Astrocyte (in vitro differentiated cells and primary cell): ENCODE results near the gene RPS23. TPM values are rescaled to one million over a fixed set of nuclear protein-coding genes. Genes with fewer than 3 reads are reported as not detected.
A peak's percentile ranks its signal among the peaks of the same experiment; 100 is the strongest.

Experiments
- DNase-seq: peaks from one replicate; pipeline ENCODE4 v3.0.0-alpha.2; 2010; ENCODE audit warnings: low read depth
- FAIRE-seq: peaks from 2 replicates; lab custom pipeline; 2011; peaks lifted over from hg19 to GRCh38; lab: Jason Lieb, UNC
- H2AFZ ChIP-seq: 2 replicates; pipeline ENCODE4 v1.6.0; 2012; ENCODE audit warnings: low read depth, low read length, inconsistent platforms
- H3K27ac ChIP-seq: 2 replicates; pipeline ENCODE4 v1.5.1; 2011; ENCODE audit warnings: low read depth, low read length, inconsistent platforms
- H3K27me3 ChIP-seq: 2 replicates; pipeline ENCODE4 v1.6.0; 2011; ENCODE audit warnings: low read length, inconsistent platforms; ENCODE audit not compliant: insufficient read depth
- H3K36me3 ChIP-seq: 2 replicates; pipeline ENCODE4 v1.5.1; 2011; ENCODE audit warnings: low read length, inconsistent platforms; ENCODE audit not compliant: insufficient read depth
- H3K4me1 ChIP-seq: 2 replicates; pipeline ENCODE4 v1.5.1; 2011; ENCODE audit warnings: low read length, inconsistent platforms; ENCODE audit not compliant: insufficient read depth
- H3K4me2 ChIP-seq: 2 replicates; pipeline ENCODE4 v1.6.0; 2012; ENCODE audit warnings: low read length, inconsistent platforms
- H3K4me3 ChIP-seq: 2 replicates; pipeline ENCODE4 v1.5.1; 2011; ENCODE audit warnings: low read depth, mild to moderate bottlenecking, low read length, inconsistent platforms; ENCODE audit not compliant: insufficient read depth
- H3K79me2 ChIP-seq: 2 replicates; pipeline ENCODE4 v1.6.0; 2012; ENCODE audit warnings: mild to moderate bottlenecking, low read length, inconsistent platforms; ENCODE audit not compliant: insufficient read depth
- H3K9ac ChIP-seq: 2 replicates; pipeline ENCODE4 v1.6.0; 2012; ENCODE audit warnings: mild to moderate bottlenecking, low read length, inconsistent platforms
- H3K9me3 ChIP-seq: 2 replicates; pipeline ENCODE4 v1.5.1; 2012; ENCODE audit warnings: low read depth, mild to moderate bottlenecking, low read length, inconsistent platforms; ENCODE audit not compliant: insufficient read depth
- H4K20me1 ChIP-seq: 2 replicates; pipeline ENCODE4 v1.6.0; 2012; ENCODE audit warnings: low read length, inconsistent platforms; ENCODE audit not compliant: insufficient read depth
- H3K27ac Mint-ChIP-seq: one replicate; pipeline ENCODE4 v1.8.0; 2021; ENCODE audit warnings: mild to moderate bottlenecking, mixed read lengths; ENCODE audit not compliant: unreplicated experiment
- H3K27me3 Mint-ChIP-seq: one replicate; pipeline ENCODE4 v1.8.0; 2021; ENCODE audit warnings: low read depth, mixed read lengths; ENCODE audit not compliant: unreplicated experiment
- H3K36me3 Mint-ChIP-seq: one replicate; pipeline ENCODE4 v1.8.0; 2021; ENCODE audit warnings: low read depth, mixed read lengths; ENCODE audit not compliant: unreplicated experiment
- H3K4me1 Mint-ChIP-seq: one replicate; pipeline ENCODE4 v1.8.0; 2021; ENCODE audit warnings: low read depth, mixed read lengths; ENCODE audit not compliant: unreplicated experiment
- H3K4me3 Mint-ChIP-seq: one replicate; pipeline ENCODE4 v1.8.0; 2021; ENCODE audit warnings: mild to moderate bottlenecking, moderate library complexity, mixed read lengths; ENCODE audit not compliant: unreplicated experiment
- H3K9me3 Mint-ChIP-seq: one replicate; pipeline ENCODE4 v1.8.0; 2021; ENCODE audit warnings: mild to moderate bottlenecking, mixed read lengths; ENCODE audit not compliant: unreplicated experiment
- EZH2 ChIP-seq: IDR thresholded peaks from 2 replicates; pipeline ENCODE4 v1.6.1; 2012; ENCODE audit warnings: mild to moderate bottlenecking, low read length, inconsistent platforms; ENCODE audit not compliant: insufficient read depth
- total RNA-seq: library from RNA; stranded (reverse); gene quantifications from 2 replicates; pipeline ENCODE4 v1.2.1, GENCODE V29; 2021
- TF ChIP-seq, protein P1 (sequence below): IDR thresholded peaks from 2 replicates; pipeline ENCODE4 v1.5.1; 2011; ENCODE audit warnings: low read depth, mild to moderate bottlenecking, inconsistent platforms, low read length, moderate library complexity; ENCODE audit not compliant: insufficient read depth

The RPS23 gene
- total RNA-seq, 1 donor from 2014 or later: 1,683 TPM

DNA sequence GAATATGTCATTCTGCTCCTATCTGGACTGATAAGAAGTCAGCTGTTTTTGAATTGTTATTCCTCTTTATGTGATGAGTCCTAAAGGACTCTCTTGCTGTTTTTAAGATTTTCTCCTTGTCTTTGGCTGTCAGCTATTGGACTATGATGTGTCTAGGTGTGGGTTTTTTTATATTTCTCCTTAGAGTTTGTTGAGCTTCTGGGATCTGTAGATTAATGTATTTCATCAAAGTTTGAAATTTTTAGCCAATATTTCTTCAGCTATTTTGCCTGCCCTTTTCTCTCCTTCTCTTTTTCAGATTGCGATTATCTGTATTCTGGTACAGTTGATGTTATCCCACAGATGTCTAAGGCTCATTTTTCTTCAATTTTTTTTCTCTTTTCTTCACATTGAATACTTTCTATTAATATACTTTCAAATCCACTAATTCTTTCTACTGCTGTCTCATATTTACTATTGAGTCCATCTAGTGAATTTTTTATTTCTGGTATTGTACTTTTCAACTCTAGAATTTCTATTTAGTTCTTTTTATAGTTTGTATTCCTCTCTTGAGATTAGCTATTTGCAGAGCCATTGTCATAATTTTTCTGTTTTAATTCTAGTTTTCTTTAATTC, 31.1 kb downstream of the RPS23 start:
- no peaks in the 10 kb centered on the region for H3K27me3 ChIP-seq
- peaks cover 1% of the 10 kb centered on the region for H3K9me3 Mint-ChIP-seq
- no peak overlapping the region for H3K27ac ChIP-seq
- no peak overlapping the region for H2AFZ ChIP-seq
- H3K9ac ChIP-seq: no peak overlapping the region
- H3K4me1 ChIP-seq: no peaks in the 10 kb centered on the region
- no peak overlapping the region for H3K4me3 ChIP-seq
- TF ChIP-seq, protein P1, sequence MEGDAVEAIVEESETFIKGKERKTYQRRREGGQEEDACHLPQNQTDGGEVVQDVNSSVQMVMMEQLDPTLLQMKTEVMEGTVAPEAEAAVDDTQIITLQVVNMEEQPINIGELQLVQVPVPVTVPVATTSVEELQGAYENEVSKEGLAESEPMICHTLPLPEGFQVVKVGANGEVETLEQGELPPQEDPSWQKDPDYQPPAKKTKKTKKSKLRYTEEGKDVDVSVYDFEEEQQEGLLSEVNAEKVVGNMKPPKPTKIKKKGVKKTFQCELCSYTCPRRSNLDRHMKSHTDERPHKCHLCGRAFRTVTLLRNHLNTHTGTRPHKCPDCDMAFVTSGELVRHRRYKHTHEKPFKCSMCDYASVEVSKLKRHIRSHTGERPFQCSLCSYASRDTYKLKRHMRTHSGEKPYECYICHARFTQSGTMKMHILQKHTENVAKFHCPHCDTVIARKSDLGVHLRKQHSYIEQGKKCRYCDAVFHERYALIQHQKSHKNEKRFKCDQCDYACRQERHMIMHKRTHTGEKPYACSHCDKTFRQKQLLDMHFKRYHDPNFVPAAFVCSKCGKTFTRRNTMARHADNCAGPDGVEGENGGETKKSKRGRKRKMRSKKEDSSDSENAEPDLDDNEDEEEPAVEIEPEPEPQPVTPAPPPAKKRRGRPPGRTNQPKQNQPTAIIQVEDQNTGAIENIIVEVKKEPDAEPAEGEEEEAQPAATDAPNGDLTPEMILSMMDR: no peak
- no peak for TF ChIP-seq EZH2
- H3K36me3 ChIP-seq: no peaks in the 10 kb centered on the region
- no peak for DNase-seq
- no peaks in the 10 kb centered on the region for H3K27me3 Mint-ChIP-seq
- H3K9me3 ChIP-seq: no peaks in the 10 kb centered on the region
- peaks cover 4% of the 10 kb centered on the region for H3K36me3 Mint-ChIP-seq
- H3K79me2 ChIP-seq: no peaks in the 10 kb centered on the region
- no peaks in the 10 kb centered on the region for H3K4me1 Mint-ChIP-seq
- FAIRE-seq: no peak
- no peaks in the 10 kb centered on the region for H4K20me1 ChIP-seq
- H3K4me3 Mint-ChIP-seq: no peak overlapping the region
- no peak overlapping the region for H3K4me2 ChIP-seq
- no peak overlapping the region for H3K27ac Mint-ChIP-seq

DNA sequence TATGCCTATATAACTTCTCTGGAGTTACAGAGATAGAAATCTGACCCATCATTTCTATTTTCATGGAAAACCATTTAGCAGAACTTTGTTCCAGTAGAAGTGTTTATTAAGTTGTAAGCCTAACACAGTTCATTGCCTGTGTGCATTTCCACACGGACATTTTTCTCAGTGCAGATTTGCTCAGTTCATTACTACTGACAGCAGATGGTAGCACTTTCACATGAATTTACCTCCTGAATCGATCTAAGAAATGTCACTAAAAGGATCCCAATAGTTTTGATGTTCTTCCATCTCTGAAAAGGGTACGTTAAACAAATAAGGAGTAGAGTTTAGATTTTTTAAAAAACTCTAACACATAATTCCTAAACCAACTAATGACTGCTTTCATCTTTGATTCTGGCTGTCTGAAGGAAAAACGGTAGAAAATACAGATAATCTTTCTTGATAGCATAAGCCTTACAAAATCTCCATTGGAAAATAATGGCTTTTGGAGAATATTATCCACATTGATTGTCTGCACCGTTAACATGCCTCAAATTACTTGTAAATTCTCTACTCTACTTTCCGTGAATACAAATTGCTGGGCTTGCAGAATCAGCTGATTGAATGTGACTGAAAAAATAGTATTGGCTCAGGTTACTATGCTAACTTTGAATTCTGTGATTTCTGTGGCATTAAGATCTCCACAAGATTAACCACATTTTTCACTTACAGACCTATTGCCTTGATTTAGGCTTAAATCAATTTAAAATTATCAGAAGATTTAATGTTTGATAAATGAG, 33.1 kb downstream of the RPS23 start:
- TF ChIP-seq, protein P1: no peak
- no peak for TF ChIP-seq EZH2
- H3K4me1 ChIP-seq: no peaks in the 10 kb centered on the region
- H4K20me1 ChIP-seq: no peaks in the 10 kb centered on the region
- Mint-ChIP-seq H3K27ac (no peak overlapping the region), H3K4me3 (no peak overlapping the region), H3K4me1 (no peaks in the 10 kb centered on the region), H3K36me3 (peaks cover 1% of the 10 kb centered on the region), H3K27me3 (no peaks in the 10 kb centered on the region), H3K9me3 (peaks cover 1% of the 10 kb centered on the region)
- no peaks in the 10 kb centered on the region for H3K9me3 ChIP-seq
- no peak overlapping the region for H3K27ac ChIP-seq
- no peak overlapping the region for H3K4me3 ChIP-seq
- no peaks in the 10 kb centered on the region for H3K79me2 ChIP-seq
- no peak overlapping the region for H2AFZ ChIP-seq
- no peaks in the 10 kb centered on the region for H3K36me3 ChIP-seq
- DNase-seq: no peak
- H3K27me3 ChIP-seq: no peaks in the 10 kb centered on the region
- H3K9ac ChIP-seq: no peak overlapping the region
- H3K4me2 ChIP-seq: no peak overlapping the region
- FAIRE-seq: peak; percentile 41

DNA sequence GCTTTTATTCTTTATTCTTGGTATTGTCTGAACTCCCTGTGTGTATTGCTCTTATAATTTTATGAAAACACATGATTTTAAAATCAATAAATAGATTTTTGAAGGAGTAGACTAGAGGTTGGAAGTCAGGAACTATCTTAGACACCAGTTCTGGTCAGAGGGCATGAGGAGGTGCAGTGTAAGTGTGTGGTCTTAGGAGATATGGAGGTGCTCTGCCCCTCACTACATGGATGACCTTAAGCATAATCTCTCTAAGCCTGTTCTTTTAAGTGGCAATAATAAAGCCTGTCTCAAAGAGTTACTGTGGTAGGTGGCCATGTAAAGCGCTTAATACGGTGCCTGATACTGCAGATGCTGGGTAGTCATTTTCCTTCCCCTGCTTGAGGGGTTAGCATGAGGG, 34.0 kb downstream of the RPS23 start:
- Histone ChIP-seq H3K27me3 (no peaks in the 10 kb centered on the region), H3K9me3 (no peaks in the 10 kb centered on the region), H4K20me1 (no peaks in the 10 kb centered on the region), H3K27ac (no peak overlapping the region), H3K4me2 (no peak overlapping the region), H2AFZ (no peak overlapping the region), H3K36me3 (no peaks in the 10 kb centered on the region), H3K79me2 (no peaks in the 10 kb centered on the region), H3K4me1 (no peaks in the 10 kb centered on the region), H3K9ac (no peak overlapping the region), H3K4me3 (no peak overlapping the region)
- Mint-ChIP-seq H3K9me3 (peaks cover 1% of the 10 kb centered on the region), H3K27me3 (no peaks in the 10 kb centered on the region), H3K4me3 (no peak overlapping the region), H3K36me3 (peaks cover 1% of the 10 kb centered on the region), H3K4me1 (no peaks in the 10 kb centered on the region), H3K27ac (no peak overlapping the region)
- TF ChIP-seq, protein P1: no peak
- TF ChIP-seq EZH2: no peak
- FAIRE-seq (no peak), DNase-seq (no peak)
